ENCODE measurements around the gene LMNB1. TPM values are rescaled to one million over a fixed set of nuclear protein-coding genes. Genes with fewer than 3 reads are reported as not detected.

Gene LMNB1
- total RNA-seq, 2 experiments from 2014 or later = 291 to 296 TPM

DNA sequence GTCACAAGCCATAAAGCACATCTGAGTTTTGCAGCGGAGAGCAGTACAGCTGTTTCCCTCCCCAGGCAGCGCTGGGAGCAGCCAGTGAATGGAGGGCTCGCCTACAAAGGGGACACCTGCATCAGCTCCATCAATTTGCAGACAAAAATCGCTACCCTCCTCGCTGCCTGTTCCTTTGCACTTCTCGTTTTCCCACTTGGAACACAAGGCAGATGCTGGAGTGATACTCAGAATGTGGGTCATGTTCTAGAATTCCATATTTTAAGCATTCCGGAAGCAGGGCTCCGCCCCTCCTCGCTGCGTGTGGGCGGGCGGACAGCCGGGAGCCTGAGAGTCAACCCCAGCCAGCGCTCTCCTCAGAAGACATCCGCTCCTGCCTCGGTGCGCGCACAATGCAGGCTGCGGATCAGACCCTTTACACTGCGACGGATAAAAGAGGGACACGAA, 92.1 kb downstream of the LMNB1 start:
- ChIA-PET POLR2A (interaction anchor here (0.7 kb wide), 1 partner anchor 20 kb away, joined by 3 read pairs; no protein-coding TSS in a partner anchor), CTCF (no interaction called here)
- Mint-ChIP-seq H3K36me3 (ENCODE audit: low read depth) (peaks cover 10% of the 10 kb centered on the region), H3K9me3 (no peaks in the 10 kb centered on the region), H3K4me1 (peaks cover 8% of the 10 kb centered on the region), H3K4me3 (peak overlapping the region; percentile 42), H3K27me3 (no peaks in the 10 kb centered on the region), H3K27ac (no peak overlapping the region)
- DNase-seq = no peak

DNA sequence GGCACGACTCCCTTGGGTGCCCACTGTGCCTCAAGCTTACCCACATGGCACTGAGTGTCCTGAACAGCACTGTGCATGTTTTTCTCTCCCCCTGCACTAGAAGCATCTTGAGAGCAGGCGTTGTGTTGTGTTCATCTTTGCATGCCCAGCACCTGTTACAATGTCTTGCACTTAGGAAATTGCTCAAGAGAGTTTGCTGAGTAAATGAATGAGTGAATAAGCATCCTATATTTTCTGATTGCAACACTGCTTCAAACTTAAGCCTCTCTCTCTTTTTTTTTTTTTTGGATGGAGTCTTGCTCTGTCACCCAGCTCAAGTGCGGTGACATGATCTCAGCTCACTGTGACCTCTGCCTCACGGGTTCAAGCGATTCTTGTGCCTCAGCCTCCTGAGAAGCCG, 94.5 kb downstream of the LMNB1 start:
- Mint-ChIP-seq H3K4me3 (no peak overlapping the region), H3K4me1 (peaks cover 8% of the 10 kb centered on the region), H3K9me3 (no peaks in the 10 kb centered on the region), H3K27ac (no peak overlapping the region), H3K27me3 (no peaks in the 10 kb centered on the region), H3K36me3 (ENCODE audit: low read depth) (peaks cover 5% of the 10 kb centered on the region)
- POLR2A ChIA-PET = interaction anchor here (1.2 kb wide), 1 partner anchor 10 kb away, joined by 3 read pairs; no protein-coding TSS in a partner anchor
- no peak for DNase-seq
- CTCF ChIA-PET = no interaction called here

DNA sequence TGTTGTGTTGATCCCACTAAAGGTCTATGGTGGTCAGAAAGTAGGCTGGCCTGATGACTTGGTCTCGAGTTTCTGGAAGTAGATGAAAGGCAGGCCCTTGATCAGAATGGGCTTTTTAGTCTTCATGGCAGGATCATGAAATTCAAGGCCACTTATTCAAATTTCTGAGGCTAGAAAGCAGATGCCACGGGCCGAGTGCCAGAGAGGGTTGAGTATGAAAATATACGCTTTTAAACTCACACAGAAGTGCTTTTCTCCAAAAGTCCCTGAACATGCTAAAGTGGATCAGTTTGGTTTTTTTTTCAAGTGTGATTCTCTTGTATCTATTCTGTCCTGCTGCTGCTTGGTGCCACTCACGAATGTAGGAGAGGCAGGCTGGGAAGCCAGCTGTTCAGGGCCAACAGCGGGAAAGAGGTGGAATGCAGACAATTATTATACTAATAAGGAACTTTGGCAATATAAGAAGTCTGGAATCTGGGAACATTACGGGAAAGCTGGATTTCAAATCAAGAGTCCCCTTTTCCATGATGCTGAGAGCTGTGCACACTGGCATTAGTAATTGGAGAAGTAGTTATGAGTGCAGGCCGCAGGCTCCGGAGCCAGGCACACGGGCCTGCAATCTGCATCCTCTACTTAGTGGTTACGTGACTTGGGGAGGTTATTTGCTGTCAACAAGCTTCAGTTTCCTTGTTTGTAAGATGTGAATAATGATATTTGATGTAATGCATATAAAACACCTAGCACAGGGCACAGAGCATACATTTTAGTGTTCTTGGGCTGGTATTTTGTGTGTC, 95.8 kb downstream of the LMNB1 start:
- H3K36me3 Mint-ChIP-seq (ENCODE audit: low read depth) = peaks cover 3% of the 10 kb centered on the region
- CTCF ChIA-PET = interaction anchor here (0.7 kb wide), 1 partner anchor 63 kb away, joined by 5 read pairs; no protein-coding TSS in a partner anchor

DNA sequence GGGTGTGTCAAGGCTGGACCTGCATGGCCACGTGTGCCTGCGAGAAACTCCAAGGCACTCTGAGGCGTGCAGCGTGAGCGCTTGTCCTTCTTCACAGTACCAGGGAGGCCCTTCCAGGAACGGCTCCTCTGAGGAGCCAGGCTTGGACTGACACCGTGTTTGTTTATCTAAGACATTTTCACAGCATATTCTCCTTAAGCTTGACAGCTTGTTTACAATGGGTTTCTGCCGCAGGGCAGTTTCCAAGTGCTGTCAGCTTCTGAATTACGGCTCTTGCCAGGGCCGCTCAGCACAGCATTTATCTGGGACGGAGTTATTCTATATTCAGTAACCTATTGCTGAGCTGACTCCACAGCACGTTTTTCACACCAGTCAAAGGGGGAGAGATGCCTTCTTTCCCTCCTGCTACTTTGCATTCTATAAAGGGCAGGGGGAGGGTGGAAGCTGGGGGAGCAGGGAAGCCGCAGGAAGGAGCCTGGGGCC, 98.4 kb downstream of the LMNB1 start:
- peaks cover 1% of the 10 kb centered on the region for H3K4me1 Mint-ChIP-seq
- ChIA-PET CTCF (no interaction called here), POLR2A (no interaction called here)
- H3K27ac Mint-ChIP-seq = no peak overlapping the region
- H3K36me3 Mint-ChIP-seq (ENCODE audit: low read depth) = peaks cover 2% of the 10 kb centered on the region
- no peaks in the 10 kb centered on the region for H3K9me3 Mint-ChIP-seq
- DNase-seq = no peak
- no peak overlapping the region for H3K4me3 Mint-ChIP-seq
- no peaks in the 10 kb centered on the region for H3K27me3 Mint-ChIP-seq

More for the DNA sequence above, 95.8 kb downstream of the LMNB1 start:
- H3K9me3 Mint-ChIP-seq = no peaks in the 10 kb centered on the region
- peaks cover 8% of the 10 kb centered on the region for H3K4me1 Mint-ChIP-seq
- H3K27me3 Mint-ChIP-seq = no peaks in the 10 kb centered on the region
- POLR2A ChIA-PET = no interaction called here
- no peak for DNase-seq
- H3K27ac Mint-ChIP-seq = no peak overlapping the region
- H3K4me3 Mint-ChIP-seq = no peak overlapping the region

DNA sequence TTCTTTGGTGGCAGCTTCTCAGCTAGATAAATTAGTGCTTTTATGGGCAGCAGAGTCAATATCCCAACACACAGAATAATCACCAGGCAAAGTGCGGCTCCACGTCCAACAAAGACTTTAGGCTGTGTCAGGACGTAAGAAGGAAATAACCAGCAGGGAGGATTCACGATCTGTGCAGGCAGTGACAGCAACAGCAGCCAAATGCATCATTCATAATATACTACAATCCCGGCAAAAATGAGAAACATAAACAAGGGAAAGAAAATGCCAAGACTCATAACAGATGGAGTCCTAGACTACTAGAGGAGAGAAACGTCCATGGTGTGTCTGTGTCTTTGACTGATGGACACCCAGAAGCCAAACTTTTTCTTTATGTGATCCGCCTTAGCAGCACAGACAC, 100.7 kb downstream of the LMNB1 start:
- Mint-ChIP-seq H3K27ac (no peak overlapping the region), H3K27me3 (no peaks in the 10 kb centered on the region), H3K9me3 (no peaks in the 10 kb centered on the region), H3K4me3 (no peak overlapping the region), H3K36me3 (ENCODE audit: low read depth) (no peaks in the 10 kb centered on the region), H3K4me1 (no peaks in the 10 kb centered on the region)
- ChIA-PET POLR2A (no interaction called here), CTCF (no interaction called here)
- no peak for DNase-seq

DNA sequence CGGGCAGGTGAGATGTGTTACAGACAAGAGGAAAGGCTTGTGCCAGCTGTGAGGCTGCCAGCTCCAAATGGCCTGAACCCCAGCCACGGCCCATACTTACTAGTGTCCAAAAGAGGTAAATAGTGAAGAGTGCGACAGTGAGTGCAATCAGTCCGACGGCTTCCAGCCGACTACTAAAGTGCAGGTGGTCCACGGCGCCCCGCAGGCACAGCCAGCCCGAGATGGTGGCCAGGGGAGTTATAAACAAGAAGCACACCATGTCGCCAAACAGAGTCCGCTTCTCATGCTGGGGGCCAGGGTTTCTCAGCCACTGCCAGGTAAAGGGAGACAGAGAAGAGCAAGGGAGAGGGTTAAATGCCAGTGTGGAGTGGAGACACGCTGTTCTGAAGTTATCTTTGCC, 101.1 kb downstream of the LMNB1 start:
- Mint-ChIP-seq H3K9me3 (no peaks in the 10 kb centered on the region), H3K4me1 (no peaks in the 10 kb centered on the region), H3K27me3 (no peaks in the 10 kb centered on the region), H3K27ac (no peak overlapping the region), H3K36me3 (ENCODE audit: low read depth) (no peaks in the 10 kb centered on the region), H3K4me3 (no peak overlapping the region)
- CTCF ChIA-PET = no interaction called here
- POLR2A ChIA-PET = no interaction called here
- no peak for DNase-seq

DNA sequence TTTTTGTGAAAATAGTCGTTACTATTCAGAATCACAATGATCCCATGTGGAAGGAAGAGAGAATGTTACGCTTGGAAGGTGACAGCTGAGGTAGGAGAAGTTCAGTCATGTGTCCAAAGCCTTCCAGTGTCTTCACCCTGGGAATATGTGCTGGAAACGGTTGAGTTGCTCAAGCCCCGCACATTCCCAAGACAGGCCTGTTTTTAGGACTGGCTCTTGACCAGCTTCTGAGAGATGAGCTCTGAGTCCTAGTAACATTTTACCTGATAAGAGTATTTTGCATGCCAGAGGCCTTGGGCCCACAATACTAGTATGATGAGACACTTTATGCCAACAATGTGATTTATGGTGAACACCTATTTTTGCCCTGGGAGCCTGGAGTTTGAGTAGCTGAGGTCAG, 101.7 kb downstream of the LMNB1 start:
- Mint-ChIP-seq H3K4me3 (no peak overlapping the region), H3K4me1 (no peaks in the 10 kb centered on the region), H3K27me3 (no peaks in the 10 kb centered on the region), H3K36me3 (ENCODE audit: low read depth) (no peaks in the 10 kb centered on the region), H3K27ac (no peak overlapping the region), H3K9me3 (no peaks in the 10 kb centered on the region)
- ChIA-PET CTCF (no interaction called here), POLR2A (no interaction called here)
- no peak for DNase-seq

DNA sequence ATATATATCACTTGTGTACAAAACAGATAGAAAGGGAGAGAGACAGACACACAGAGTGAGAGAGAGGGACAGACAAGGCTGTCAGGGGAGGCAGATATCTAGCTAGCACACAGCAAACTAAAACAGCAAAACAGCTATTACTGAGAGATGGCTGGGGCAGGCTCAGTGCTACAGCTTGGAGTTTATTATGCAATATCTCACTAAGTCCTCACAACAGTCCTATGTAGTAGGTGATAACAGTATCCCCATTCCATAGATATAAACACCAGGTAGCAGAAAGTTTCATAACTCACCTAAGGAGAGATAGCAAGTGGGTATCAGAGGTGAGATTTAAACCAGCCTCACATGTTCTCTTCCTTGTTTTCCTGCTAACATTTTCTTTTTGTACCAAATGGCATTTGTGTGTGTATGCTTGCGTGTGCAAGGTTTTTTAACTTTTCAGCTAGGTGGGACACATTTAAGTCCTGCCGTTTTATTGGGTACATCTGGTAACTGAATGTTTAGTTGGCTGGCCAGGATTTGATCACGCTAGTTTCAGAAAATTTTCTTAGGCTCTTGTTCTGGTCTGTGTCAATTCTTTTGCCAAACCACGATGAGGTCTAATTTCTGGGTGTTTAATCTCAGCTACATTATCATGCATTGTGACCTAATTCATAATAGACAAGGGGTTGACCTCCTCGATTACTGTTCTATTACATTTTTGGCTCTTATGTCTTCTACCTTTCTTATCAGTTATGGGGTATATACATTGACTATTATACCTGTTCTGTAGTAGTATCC, 105.1 kb downstream of the LMNB1 start:
- Mint-ChIP-seq H3K9me3 (no peaks in the 10 kb centered on the region), H3K27ac (no peak overlapping the region), H3K36me3 (ENCODE audit: low read depth) (peaks cover 6% of the 10 kb centered on the region), H3K4me1 (no peaks in the 10 kb centered on the region), H3K27me3 (no peaks in the 10 kb centered on the region), H3K4me3 (no peak overlapping the region)
- DNase-seq = no peak
- POLR2A ChIA-PET = interaction anchor here (0.7 kb wide), 1 partner anchor 11 kb away, joined by 3 read pairs; no protein-coding TSS in a partner anchor
- CTCF ChIA-PET = no interaction called here

DNA sequence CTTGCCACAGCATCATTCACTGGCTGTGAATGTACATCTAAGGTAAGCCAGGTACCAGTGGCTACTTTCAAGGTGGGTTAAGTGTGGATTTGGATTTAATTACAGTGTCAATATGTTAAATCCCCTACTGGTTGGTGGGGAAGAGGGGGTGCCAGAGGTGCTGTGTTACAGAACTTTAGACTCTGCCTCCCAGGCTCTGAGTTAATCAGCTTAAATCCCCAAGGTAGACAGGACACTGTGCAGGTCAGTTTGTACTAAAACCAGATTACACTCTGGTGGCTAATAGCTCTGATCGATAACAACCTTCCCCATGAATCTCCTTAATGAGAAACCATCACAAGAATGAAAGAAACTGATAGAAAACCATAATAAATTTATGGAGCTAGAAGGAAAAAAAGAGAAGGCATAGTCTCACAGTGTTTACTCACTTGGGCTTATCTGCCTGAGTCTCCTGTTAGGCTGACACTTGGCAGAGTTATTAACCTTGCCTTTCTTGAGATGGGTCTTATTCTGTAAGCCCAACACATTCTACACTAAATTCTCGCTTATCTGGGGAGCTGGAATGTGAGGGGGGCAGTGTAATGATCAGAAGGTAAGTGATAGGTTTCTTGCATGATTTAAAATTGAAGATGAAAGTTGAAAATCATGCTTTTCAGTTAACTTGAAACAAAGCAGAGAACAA, 106.8 kb downstream of the LMNB1 start:
- H3K36me3 Mint-ChIP-seq (ENCODE audit: low read depth) = peaks cover 6% of the 10 kb centered on the region
- H3K27ac Mint-ChIP-seq = no peak overlapping the region
- no peak for DNase-seq
- no peaks in the 10 kb centered on the region for H3K4me1 Mint-ChIP-seq
- CTCF ChIA-PET = no interaction called here
- H3K4me3 Mint-ChIP-seq = no peak overlapping the region
- H3K27me3 Mint-ChIP-seq = no peaks in the 10 kb centered on the region
- no peaks in the 10 kb centered on the region for H3K9me3 Mint-ChIP-seq
- POLR2A ChIA-PET = no interaction called here

DNA sequence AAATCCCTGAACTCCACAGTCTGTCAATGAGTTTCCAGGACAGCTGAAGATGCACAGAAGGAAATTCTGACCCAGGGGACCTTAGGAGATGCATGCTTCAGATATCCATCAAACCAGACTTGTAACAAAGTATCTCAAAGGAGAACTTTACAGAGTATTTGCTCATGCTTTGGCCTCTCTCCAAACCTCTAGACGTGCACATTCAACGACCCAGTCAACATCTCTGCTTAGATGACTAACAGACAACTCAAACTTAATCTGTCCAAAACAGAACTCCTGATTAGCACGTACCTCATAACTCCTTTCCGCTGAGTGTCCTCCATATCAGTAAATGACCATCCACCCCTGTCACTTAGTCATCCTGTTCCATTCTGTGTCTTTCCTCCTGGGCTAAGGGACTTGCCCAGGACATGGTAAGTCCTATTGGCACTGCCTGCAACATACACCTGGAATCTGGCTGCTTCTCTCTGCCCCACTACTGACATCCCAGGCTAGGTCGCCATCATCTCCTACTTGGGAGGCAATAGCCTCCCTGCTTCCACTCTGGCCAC, 107.4 kb downstream of the LMNB1 start:
- DNase-seq = no peak
- Mint-ChIP-seq H3K4me3 (no peak overlapping the region), H3K9me3 (no peaks in the 10 kb centered on the region), H3K36me3 (ENCODE audit: low read depth) (peaks cover 6% of the 10 kb centered on the region), H3K27me3 (no peaks in the 10 kb centered on the region), H3K27ac (no peak overlapping the region), H3K4me1 (no peaks in the 10 kb centered on the region)
- POLR2A ChIA-PET = no interaction called here
- CTCF ChIA-PET = no interaction called here

Measured in activated CD4-positive, alpha-beta memory T cell treated with anti-CD3 and anti-CD28 coated beads, Interleukin-2, amount 10 ng/mL, durations not matched to agents 7 days and 5 days (primary cell).